HG02588 (cell line): ENCODE data around the gene NCKAP5.
"Not testable (repeated sequence)": the region's sequence is repeated elsewhere in the genome, so short reads cannot be mapped to it uniquely, and the experiment has no call there.

Experiments used
- ATAC-seq: cut with Tn5 transposase; IDR thresholded peaks from one replicate; pipeline ENCODE4 v1.9.1; 2021; ENCODE audit warnings: mild to moderate bottlenecking, moderate library complexity; ENCODE audit not compliant: unreplicated experiment

The NCKAP5 gene

GRCh38 chr2:133475610-133476009, 92.7 kb downstream of the NCKAP5 start:
- no peak for ATAC-seq

GRCh38 chr2:133470446-133470845, 97.8 kb downstream of the NCKAP5 start:
- not testable (repeated sequence) for ATAC-seq

DNA sequence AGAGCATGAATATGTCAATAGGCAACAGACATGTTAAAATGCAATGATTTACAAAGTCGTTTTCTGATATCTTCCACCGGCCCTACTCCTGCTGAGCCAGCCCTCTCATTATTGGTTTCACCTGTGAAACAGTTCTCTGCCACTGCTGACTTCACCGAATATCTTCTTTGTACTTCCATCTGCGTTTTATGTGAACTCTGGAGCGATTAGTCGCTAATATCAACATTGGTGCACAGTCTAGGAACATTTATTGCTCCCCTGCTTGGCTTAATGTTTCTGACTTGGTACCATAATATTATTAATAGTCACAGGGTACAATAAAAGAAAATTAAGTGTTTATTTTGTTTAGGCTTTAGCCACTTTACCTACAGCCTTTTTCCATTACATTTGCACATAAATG, 105.5 kb downstream of the NCKAP5 start:
- no peak for ATAC-seq

GRCh38 chr2:133461484-133461883, 106.8 kb downstream of the NCKAP5 start:
- no peak for ATAC-seq

- ATAC-seq, result no peak
These were observed 108.7 kb downstream of the NCKAP5 start for GRCh38 chr2:133459590-133459989.

DNA sequence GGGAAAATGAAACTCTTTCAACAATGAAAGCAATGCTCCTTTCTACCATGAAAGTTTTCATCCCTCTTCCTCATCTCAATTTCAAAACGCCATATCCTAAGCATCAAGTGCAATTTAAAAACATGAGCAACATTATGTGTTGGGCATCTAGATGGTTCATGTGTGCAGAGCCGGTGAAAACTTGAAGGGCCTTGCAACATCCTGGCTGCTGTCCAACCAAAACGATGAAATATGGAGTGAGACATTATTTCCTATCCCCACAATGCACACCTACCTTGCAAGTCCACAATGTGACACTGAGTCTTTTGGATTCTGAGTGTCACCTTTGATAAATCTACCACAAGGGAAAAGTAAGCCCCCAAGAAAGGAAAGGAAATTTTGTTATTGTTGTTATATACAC, 110.0 kb downstream of the NCKAP5 start:
- no peak for ATAC-seq

DNA sequence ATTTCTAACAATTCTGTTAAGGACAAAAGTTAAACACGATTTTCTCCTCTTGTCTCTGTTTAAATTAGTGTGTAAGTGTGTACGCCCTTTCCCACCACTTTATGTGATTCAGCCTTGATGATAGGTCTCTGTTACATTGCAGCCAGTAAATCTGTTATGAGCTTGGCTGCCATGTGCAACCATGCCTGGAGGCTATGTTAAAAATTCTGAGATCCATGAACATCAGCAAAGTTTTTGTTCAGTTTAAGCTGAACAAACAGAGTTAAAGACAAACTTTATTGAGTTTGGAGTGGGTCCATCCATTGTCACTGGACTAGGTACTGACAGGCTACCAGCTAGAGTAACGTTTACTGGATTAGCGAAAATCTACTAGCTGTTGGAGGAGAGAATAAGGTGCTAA, 110.4 kb downstream of the NCKAP5 start:
- ATAC-seq, result no peak

GRCh38 chr2:133456971-133457370, 111.3 kb downstream of the NCKAP5 start:
- no peak for ATAC-seq

DNA sequence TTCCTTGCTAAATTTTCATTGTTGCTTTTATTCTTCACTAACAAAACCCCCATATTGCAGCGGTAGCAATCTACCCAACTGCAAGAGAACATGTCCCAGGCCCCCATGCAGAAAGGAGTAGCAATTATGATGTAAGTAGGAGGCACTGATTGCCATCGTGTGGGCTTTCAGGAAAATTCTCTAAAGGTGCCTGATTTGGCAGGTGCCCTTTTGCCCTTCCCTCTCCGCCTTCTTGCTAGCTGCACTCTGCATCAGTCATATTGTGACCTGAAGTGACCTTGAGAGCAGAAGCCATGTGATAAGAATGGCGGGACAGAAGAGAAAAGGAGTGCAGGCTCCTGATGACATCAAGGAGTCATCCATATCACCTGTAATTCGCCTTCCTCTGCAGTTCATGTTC, 112.1 kb downstream of the NCKAP5 start:
- no peak for ATAC-seq

DNA sequence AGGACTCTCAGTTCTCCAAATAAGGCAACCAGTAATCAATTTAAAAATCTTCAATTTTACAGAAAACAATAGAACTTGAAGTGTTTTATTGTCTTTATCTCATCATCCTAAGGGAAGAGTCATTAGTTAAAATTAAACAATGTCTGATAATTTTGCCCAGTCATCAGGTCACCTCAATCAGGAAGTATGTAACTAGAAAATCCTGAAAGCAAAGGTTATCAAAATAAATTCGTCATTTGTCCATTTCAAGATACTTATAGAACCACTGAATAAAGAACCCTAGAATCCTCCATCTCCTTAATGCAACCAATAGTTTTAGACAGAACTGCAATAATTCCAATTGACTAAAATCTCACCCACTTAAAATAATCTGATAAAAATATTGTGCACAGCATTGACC, 115.2 kb downstream of the NCKAP5 start:
- no peak for ATAC-seq

DNA sequence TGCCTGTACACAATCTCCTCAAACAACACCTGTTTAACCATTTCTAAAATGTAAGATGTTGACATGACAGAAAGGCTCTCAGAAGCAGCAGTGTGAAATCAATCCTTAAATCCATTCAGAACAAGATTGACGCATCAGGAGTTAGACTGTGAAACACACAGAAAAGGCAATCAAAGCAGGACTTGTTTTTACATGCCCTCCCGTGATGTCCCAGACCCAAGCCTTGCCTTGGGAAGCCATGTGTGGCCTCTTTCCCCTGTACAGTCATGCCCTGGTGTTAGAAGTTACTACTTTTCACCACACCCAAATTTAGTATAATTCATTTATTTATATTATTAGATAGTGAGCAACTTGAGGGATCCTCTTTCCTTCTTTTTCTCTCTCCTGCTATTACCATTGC, 115.7 kb downstream of the NCKAP5 start:
- ATAC-seq, result no peak

- ATAC-seq, result no peak
These were observed 116.1 kb downstream of the NCKAP5 start for GRCh38 chr2:133452146-133452545.

- ATAC-seq, result no peak
These were observed 120.1 kb downstream of the NCKAP5 start for GRCh38 chr2:133448195-133448594.

DNA sequence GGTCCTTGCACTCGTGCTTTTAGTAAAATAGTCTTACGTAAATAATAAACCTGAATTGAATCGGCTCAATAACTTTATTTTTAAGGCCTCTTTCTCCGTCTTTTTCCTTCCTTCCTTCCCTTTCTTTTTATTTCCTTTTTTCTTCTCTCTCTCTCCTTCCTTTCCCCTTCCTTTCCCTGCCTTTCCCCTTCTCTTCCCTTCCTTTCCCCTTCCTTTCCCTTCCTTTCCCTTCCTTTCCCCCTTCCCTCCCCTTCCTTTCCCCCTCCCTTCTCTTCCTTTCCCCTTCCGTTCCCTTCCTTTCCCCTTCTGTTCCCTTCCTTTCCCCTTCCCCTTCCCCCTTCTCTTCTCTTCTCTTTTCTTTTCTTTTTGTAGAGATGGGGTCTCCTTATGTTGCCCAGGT, 121.0 kb downstream of the NCKAP5 start:
- ATAC-seq, result no peak

DNA sequence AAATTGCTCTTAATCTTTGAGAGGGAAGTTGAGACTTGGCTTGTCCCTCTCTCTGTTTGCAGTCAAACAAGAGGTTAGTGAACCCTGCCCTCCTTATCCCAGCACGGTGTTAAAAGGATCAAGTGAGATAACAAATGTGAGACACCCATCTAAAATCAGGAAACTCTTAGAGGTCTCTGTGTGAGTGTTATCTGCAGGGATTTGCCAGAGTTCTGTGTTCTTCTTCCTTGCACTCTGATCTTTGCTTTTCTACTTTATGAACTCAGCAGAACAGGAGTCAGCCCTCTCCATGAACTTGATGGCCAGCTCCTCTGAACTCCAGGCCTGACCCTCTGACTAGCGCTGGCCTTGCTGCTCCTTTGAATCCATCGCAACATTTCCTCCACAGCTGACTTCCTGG, 123.8 kb downstream of the NCKAP5 start:
- ATAC-seq, result no peak

GRCh38 chr2:133442393-133442792, 125.9 kb downstream of the NCKAP5 start:
- no peak for ATAC-seq

DNA sequence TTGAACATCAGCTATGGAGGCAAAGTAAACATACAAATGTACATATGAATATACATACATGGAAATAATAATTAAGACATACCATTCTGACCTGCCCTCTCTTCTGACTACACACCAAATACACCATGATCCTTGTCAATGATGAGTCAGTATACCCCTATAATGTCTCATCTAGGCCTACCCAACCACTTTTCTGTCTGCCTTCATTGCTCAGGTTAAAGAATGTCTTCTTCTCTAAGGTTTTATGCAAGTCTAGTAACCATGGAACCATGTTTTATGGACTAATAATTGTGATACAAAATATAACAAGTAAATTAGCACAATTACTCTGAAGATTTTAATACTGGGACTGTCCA, 128.7 kb downstream of the NCKAP5 start:
- no peak for ATAC-seq

DNA sequence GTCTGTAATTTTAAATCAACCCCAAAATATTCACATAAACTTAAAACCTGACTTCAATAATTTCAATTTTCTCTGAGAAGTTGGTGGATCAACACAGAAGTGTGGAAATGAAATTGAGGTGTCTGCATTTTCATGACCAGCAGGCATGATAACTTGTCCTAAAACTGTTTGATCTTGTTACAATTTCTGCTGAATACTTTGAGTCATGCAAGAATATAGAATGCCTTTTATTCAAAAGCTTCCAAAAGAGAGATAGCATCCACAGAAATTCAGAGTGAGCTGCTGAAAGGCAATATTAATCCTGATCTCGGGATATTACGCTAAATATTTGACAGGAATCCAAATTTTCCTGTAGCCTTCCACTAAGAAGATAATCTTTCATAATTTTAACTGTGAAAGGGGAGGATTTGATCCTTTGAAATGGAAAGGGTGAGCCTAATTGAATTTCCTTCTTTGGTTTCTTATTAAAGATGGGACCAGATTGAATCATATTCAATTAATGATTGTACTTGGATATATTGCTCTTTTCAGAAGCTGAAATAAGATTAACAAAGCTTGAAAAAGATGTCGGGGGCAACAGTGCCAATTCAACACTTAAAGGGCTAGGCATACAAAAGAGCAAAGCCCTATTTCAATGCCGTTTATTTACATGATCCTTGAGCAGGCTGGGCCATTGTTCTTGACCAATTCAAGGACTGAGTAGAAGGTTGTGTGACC, 129.3 kb downstream of the NCKAP5 start:
- no peak for ATAC-seq

- ATAC-seq, result no peak
These were observed 130.2 kb downstream of the NCKAP5 start for GRCh38 chr2:133438026-133438425.

DNA sequence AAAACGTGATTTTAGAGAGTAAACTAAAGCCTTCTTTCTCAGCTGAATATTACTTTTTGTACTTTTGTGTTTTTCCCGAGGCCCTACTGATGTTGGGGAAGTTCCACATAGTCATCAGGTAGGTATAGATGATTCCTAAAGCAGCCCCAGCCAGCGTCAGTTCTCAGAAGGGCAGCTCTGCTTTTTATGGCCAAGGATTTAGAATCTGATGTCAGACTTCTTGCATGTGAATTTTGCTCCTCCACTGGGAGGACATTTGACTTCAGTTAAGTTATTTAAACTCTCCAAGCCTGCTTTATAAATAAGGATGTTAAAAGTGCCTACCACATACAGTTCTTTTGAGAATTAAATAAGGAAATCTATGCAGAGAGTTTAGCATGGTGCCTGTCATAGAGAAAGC, 130.8 kb downstream of the NCKAP5 start:
- no peak for ATAC-seq

DNA sequence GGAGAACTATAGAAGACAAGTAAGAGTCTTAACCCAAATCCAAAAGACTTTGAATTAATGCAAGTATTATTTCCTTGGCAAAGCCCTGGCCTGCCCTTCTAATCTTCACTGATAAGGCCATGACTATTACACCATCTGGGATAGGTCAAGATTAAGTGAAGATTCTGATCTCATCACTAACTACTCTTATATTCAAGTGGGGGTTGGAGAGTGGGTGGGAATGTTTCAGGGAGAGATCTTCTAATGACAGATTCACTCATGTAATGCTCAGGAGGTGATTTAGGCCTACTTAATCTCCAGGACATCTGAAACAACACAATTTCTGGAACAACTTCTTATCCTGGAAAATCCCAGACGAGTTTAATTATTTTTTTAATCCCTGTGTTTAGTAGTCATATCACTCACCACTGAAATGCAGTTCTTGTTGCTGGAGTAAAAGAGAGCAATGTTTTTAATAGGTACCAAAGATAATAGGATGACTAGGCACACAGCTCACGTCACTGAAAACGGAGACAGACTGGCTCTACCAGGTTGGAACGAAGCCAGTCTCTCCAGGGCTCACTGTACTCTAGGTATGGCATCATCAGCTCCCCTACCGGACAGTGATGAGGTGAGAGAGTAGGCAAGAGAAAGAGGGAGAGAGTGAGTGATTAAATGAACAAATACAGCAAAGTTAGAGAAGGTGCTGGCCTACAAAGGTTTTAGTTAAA, 133.1 kb downstream of the NCKAP5 start:
- ATAC-seq, result no peak
